Germinal center (tissue), 1 donor: Measurements from ENCODE around the gene ANKRD9.
"Not testable (repeated sequence)": the region's sequence is repeated elsewhere in the genome, so short reads cannot be mapped to it uniquely, and the experiment has no call there.

ENCODE experiments used
- DNase-seq: peaks from one replicate; pipeline ENCODE4 v3.0.0; 2012; ENCODE audit warnings: mixed read lengths, low spot score

Gene ANKRD9

GRCh38 chr14:102509746-102510615 lies at the start of gene ANKRD9:
Gene ANKRD9, minus strand, starts transcription at chr14:102509776. Its CDS starts 1,887 bp downstream, at chr14:102507889.
- peak; percentile 94 for DNase-seq

GRCh38 chr14:102558556-102558955 lies 49.0 kb upstream of the ANKRD9 start:
- DNase-seq = no peak

- DNase-seq = no peak
Observed at GRCh38 chr14:102557434-102558226, 48.1 kb upstream of the ANKRD9 start.

- DNase-seq = no peak
Observed at GRCh38 chr14:102556098-102556677, 46.6 kb upstream of the ANKRD9 start.

GRCh38 chr14:102554821-102555819 lies 45.5 kb upstream of the ANKRD9 start:
- peak; percentile 64 for DNase-seq

GRCh38 chr14:102551995-102552705 lies 42.6 kb upstream of the ANKRD9 start:
- DNase-seq = no peak

GRCh38 chr14:102550927-102551401 lies 41.4 kb upstream of the ANKRD9 start:
- not testable (repeated sequence) for DNase-seq

- DNase-seq = no peak
Observed at GRCh38 chr14:102548616-102549240, 39.2 kb upstream of the ANKRD9 start.

- no peak for DNase-seq
Observed at GRCh38 chr14:102545461-102546265, 36.1 kb upstream of the ANKRD9 start.

GRCh38 chr14:102544747-102545460 lies 35.3 kb upstream of the ANKRD9 start:
- DNase-seq = no peak

GRCh38 chr14:102544046-102544746 lies 34.6 kb upstream of the ANKRD9 start:
- DNase-seq = no peak

GRCh38 chr14:102541771-102542170 lies 32.2 kb upstream of the ANKRD9 start:
- DNase-seq = no peak

- not testable (repeated sequence) for DNase-seq
Observed at GRCh38 chr14:102541029-102541491, 31.5 kb upstream of the ANKRD9 start.

GRCh38 chr14:102540315-102541028 lies 30.9 kb upstream of the ANKRD9 start:
- no peak for DNase-seq

- no peak for DNase-seq
Observed at GRCh38 chr14:102539544-102540314, 30.2 kb upstream of the ANKRD9 start.
